Measurements from ENCODE around the gene ANO9. TPM values are rescaled to one million over a fixed set of nuclear protein-coding genes. Genes with fewer than 3 reads are reported as not detected.

Gene ANO9
- total and polyA plus RNA-seq, 4 experiments from 2014 or later = 9.4 to 123 (median 67.8) TPM

GRCh38 chr11:455566-456147, 13.8 kb upstream of the ANO9 start:
- H3K36me3 ChIP-seq (ENCODE audit: insufficient read depth, low read length) = peaks cover 8% of the 10 kb centered on the region
- ChIA-PET POLR2A (ENCODE audit: partially characterized antibody) (interaction anchor here (1.1 to 19.6 kb wide), 4 partner anchors 10 to 51 kb away, joined by 3 to 539 read pairs (median 5); partner anchors contain the start of genes RNH1 and SIGIRR), CTCF (ENCODE audit: partially characterized antibody) (interaction anchor here (2.5 kb wide), 1 partner anchor 49 kb away, joined by 10 read pairs; no protein-coding TSS in a partner anchor)
- no peaks in the 10 kb centered on the region for H3K27me3 Mint-ChIP-seq
- H3K27me3 ChIP-seq (ENCODE audit: insufficient read depth, low read length) = no peaks in the 10 kb centered on the region
- H3K36me3 Mint-ChIP-seq = peaks cover 0 to 21% of the 10 kb centered on the region in 2 donors
- H3K9me3 Mint-ChIP-seq = no peaks in the 10 kb centered on the region
- H3K4me3 ChIP-seq (ENCODE audit: low read length in 2 of 2) = no peak overlapping the region
- H3K4me1 Mint-ChIP-seq = peaks cover 27 to 47% (median 37%) of the 10 kb centered on the region in 4 donors
- H3K9me3 ChIP-seq (ENCODE audit: control insufficient read depth in 1 of 2, low read length in 2 of 2) = no peaks in the 10 kb centered on the region
- no peak overlapping the region for H3K27ac ChIP-seq (ENCODE audit: low read depth, low read length)
- intact Hi-C loops (cut with micrococcal nuclease) = loop anchor here (10.0 kb wide), 1 partner anchor 269 kb away; no protein-coding TSS in a partner anchor
- no peak overlapping the region for H3K4me3 Mint-ChIP-seq
- no peak for DNase-seq
- H3K27ac Mint-ChIP-seq = peak overlapping the region in 5 of 7 donors; percentile 29 to 88 (median 83)
- H3K4me1 ChIP-seq (ENCODE audit: insufficient read depth, low read length) = peaks cover 33% of the 10 kb centered on the region

- Histone ChIP-seq H3K4me1 (ENCODE audit: insufficient read depth, low read length) (peaks cover 33% of the 10 kb centered on the region), H3K27me3 (ENCODE audit: insufficient read depth, low read length) (no peaks in the 10 kb centered on the region), H3K9me3 (ENCODE audit: control insufficient read depth in 1 of 2, low read length in 2 of 2) (no peaks in the 10 kb centered on the region), H3K4me3 (ENCODE audit: low read length in 2 of 2) (no peak overlapping the region), H3K27ac (ENCODE audit: low read depth, low read length) (no peak overlapping the region), H3K36me3 (ENCODE audit: insufficient read depth, low read length) (peaks cover 8% of the 10 kb centered on the region)
- Mint-ChIP-seq H3K36me3 (peaks cover 0 to 23% of the 10 kb centered on the region in 2 donors), H3K9me3 (no peaks in the 10 kb centered on the region), H3K27ac (peak overlapping the region in 6 of 7 donors; percentile 50 to 86 (median 73)), H3K4me3 (no peak overlapping the region), H3K27me3 (no peaks in the 10 kb centered on the region), H3K4me1 (peaks cover 28 to 48% (median 39%) of the 10 kb centered on the region in 4 donors)
- peak in 1 of 5 donors; percentile 20 for DNase-seq
- POLR2A ChIA-PET (ENCODE audit: partially characterized antibody) = interaction anchor here (19.6 kb wide), 1 partner anchor 44 kb away, joined by 539 read pairs; the partner anchor contains the start of gene SIGIRR
- CTCF ChIA-PET (ENCODE audit: partially characterized antibody) = interaction anchor here (1.3 to 2.5 kb wide), 2 partner anchors 36 to 48 kb away, joined by 3 to 10 read pairs; no protein-coding TSS in a partner anchor
- intact Hi-C loops (cut with micrococcal nuclease) = loop anchor here (10.0 kb wide), 1 partner anchor 270 kb away; no protein-coding TSS in a partner anchor
Measured at GRCh38 chr11:454801-455565, 13.2 kb upstream of the ANO9 start.

GRCh38 chr11:454043-454442, 12.2 kb upstream of the ANO9 start:
- no peaks in the 10 kb centered on the region for H3K27me3 Mint-ChIP-seq
- intact Hi-C loops (cut with micrococcal nuclease) = loop anchor here (10.0 kb wide), 1 partner anchor 271 kb away; no protein-coding TSS in a partner anchor
- ChIA-PET POLR2A (ENCODE audit: partially characterized antibody) (interaction anchor here (19.6 kb wide), 1 partner anchor 43 kb away, joined by 539 read pairs; the partner anchor contains the start of gene SIGIRR), CTCF (ENCODE audit: partially characterized antibody) (interaction anchor here (1.3 to 7.6 kb wide), 4 partner anchors 37 to 52 kb away, joined by 3 to 103 read pairs (median 6); partner anchors contain the start of gene SIGIRR)
- Histone ChIP-seq H3K9me3 (ENCODE audit: control insufficient read depth in 1 of 2, low read length in 2 of 2) (no peaks in the 10 kb centered on the region), H3K4me1 (ENCODE audit: insufficient read depth, low read length) (peaks cover 42% of the 10 kb centered on the region), H3K4me3 (ENCODE audit: low read length in 2 of 2) (no peak overlapping the region), H3K27me3 (ENCODE audit: insufficient read depth, low read length) (no peaks in the 10 kb centered on the region), H3K27ac (ENCODE audit: low read depth, low read length) (no peak overlapping the region), H3K36me3 (ENCODE audit: insufficient read depth, low read length) (peaks cover 8% of the 10 kb centered on the region)
- H3K4me3 Mint-ChIP-seq = no peak overlapping the region
- no peaks in the 10 kb centered on the region for H3K9me3 Mint-ChIP-seq
- DNase-seq = peak in 1 of 5 donors; percentile 30
- H3K36me3 Mint-ChIP-seq = peaks cover 0 to 23% of the 10 kb centered on the region in 2 donors
- peak overlapping the region in 5 of 7 donors; percentile 48 to 79 (median 59) for H3K27ac Mint-ChIP-seq
- H3K4me1 Mint-ChIP-seq = peaks cover 29 to 58% (median 43%) of the 10 kb centered on the region in 4 donors

- intact Hi-C loops (cut with micrococcal nuclease) = loop anchor here (10.0 kb wide), 1 partner anchor 271 kb away; no protein-coding TSS in a partner anchor
- H3K4me3 ChIP-seq (ENCODE audit: low read length in 2 of 2) = no peak overlapping the region
- peaks cover 32 to 60% (median 47%) of the 10 kb centered on the region in 4 donors for H3K4me1 Mint-ChIP-seq
- peak in 1 of 5 donors; percentile 30 for DNase-seq
- H3K4me3 Mint-ChIP-seq = no peak overlapping the region
- H3K9me3 Mint-ChIP-seq = no peaks in the 10 kb centered on the region
- H3K27me3 ChIP-seq (ENCODE audit: insufficient read depth, low read length) = no peaks in the 10 kb centered on the region
- peak overlapping the region in 6 of 7 donors; percentile 30 to 76 (median 54) for H3K27ac Mint-ChIP-seq
- no peaks in the 10 kb centered on the region for H3K9me3 ChIP-seq (ENCODE audit: control insufficient read depth in 1 of 2, low read length in 2 of 2)
- peaks cover 47% of the 10 kb centered on the region for H3K4me1 ChIP-seq (ENCODE audit: insufficient read depth, low read length)
- peaks cover 0 to 23% of the 10 kb centered on the region in 2 donors for H3K36me3 Mint-ChIP-seq
- H3K27me3 Mint-ChIP-seq = no peaks in the 10 kb centered on the region
- no peak overlapping the region for H3K27ac ChIP-seq (ENCODE audit: low read depth, low read length)
- CTCF ChIA-PET (ENCODE audit: partially characterized antibody) = interaction anchor here (1.0 to 7.6 kb wide), 6 partner anchors 38 to 203 kb away, joined by 3 to 103 read pairs (median 6); partner anchors contain the start of gene SIGIRR
- POLR2A ChIA-PET (ENCODE audit: partially characterized antibody) = interaction anchor here (19.6 kb wide), 1 partner anchor 42 kb away, joined by 539 read pairs; the partner anchor contains the start of gene SIGIRR
- H3K36me3 ChIP-seq (ENCODE audit: insufficient read depth, low read length) = peaks cover 8% of the 10 kb centered on the region
Measured at GRCh38 chr11:453564-453963, 11.8 kb upstream of the ANO9 start.

- CTCF ChIA-PET (ENCODE audit: partially characterized antibody) = interaction anchor here (1.0 to 7.6 kb wide), 5 partner anchors 39 to 202 kb away, joined by 3 to 103 read pairs (median 26); partner anchors contain the start of gene SIGIRR
- Mint-ChIP-seq H3K4me3 (peak overlapping the region in 2 of 8 donors; percentile 9 to 17), H3K4me1 (peaks cover 34 to 64% (median 49%) of the 10 kb centered on the region in 4 donors), H3K27me3 (no peaks in the 10 kb centered on the region), H3K27ac (peak overlapping the region; percentile 45 to 77 (median 68)), H3K9me3 (no peaks in the 10 kb centered on the region), H3K36me3 (peaks cover 0 to 25% of the 10 kb centered on the region in 2 donors)
- H3K9me3 ChIP-seq (ENCODE audit: control insufficient read depth in 1 of 2, low read length in 2 of 2) = no peaks in the 10 kb centered on the region
- H3K36me3 ChIP-seq (ENCODE audit: insufficient read depth, low read length) = peaks cover 8% of the 10 kb centered on the region
- H3K4me1 ChIP-seq (ENCODE audit: insufficient read depth, low read length) = peaks cover 51% of the 10 kb centered on the region
- POLR2A ChIA-PET (ENCODE audit: partially characterized antibody) = interaction anchor here (19.6 kb wide), 1 partner anchor 42 kb away, joined by 539 read pairs; the partner anchor contains the start of gene SIGIRR
- DNase-seq = no peak
- H3K27me3 ChIP-seq (ENCODE audit: insufficient read depth, low read length) = no peaks in the 10 kb centered on the region
- H3K4me3 ChIP-seq (ENCODE audit: low read length in 2 of 2) = no peak overlapping the region
- intact Hi-C loops (cut with micrococcal nuclease) = loop anchor here (10.0 kb wide), 1 partner anchor 272 kb away; no protein-coding TSS in a partner anchor
- no peak overlapping the region for H3K27ac ChIP-seq (ENCODE audit: low read depth, low read length)
Measured at GRCh38 chr11:452916-453527, 11.2 kb upstream of the ANO9 start.

GRCh38 chr11:452203-452744, 10.5 kb upstream of the ANO9 start:
- peaks cover 8% of the 10 kb centered on the region for H3K36me3 ChIP-seq (ENCODE audit: insufficient read depth, low read length)
- H3K27ac ChIP-seq (ENCODE audit: low read depth, low read length) = no peak overlapping the region
- no peaks in the 10 kb centered on the region for H3K27me3 ChIP-seq (ENCODE audit: insufficient read depth, low read length)
- Mint-ChIP-seq H3K4me1 (peaks cover 27 to 58% (median 42%) of the 10 kb centered on the region in 4 donors), H3K27ac (peak overlapping the region in 4 of 7 donors; percentile 41 to 78 (median 67)), H3K36me3 (peaks cover 0 to 25% of the 10 kb centered on the region in 2 donors), H3K27me3 (no peaks in the 10 kb centered on the region), H3K9me3 (no peaks in the 10 kb centered on the region), H3K4me3 (peak overlapping the region in 1 of 8 donors; percentile 22)
- ChIA-PET CTCF (ENCODE audit: partially characterized antibody) (interaction anchor here (0.9 to 7.6 kb wide), 8 partner anchors 39 to 201 kb away, joined by 3 to 103 read pairs (median 14); partner anchors contain the start of genes IFITM2 and SIGIRR), POLR2A (ENCODE audit: partially characterized antibody) (interaction anchor here (19.6 kb wide), 1 partner anchor 41 kb away, joined by 539 read pairs; the partner anchor contains the start of gene SIGIRR)
- H3K4me3 ChIP-seq (ENCODE audit: low read length in 2 of 2) = no peak overlapping the region
- intact Hi-C loops (cut with micrococcal nuclease) = loop anchor here (10.0 kb wide), 1 partner anchor 273 kb away; no protein-coding TSS in a partner anchor
- H3K9me3 ChIP-seq (ENCODE audit: control insufficient read depth in 1 of 2, low read length in 2 of 2) = no peaks in the 10 kb centered on the region
- peak in 1 of 5 donors; percentile 22 for DNase-seq
- H3K4me1 ChIP-seq (ENCODE audit: insufficient read depth, low read length) = peaks cover 49% of the 10 kb centered on the region
